Keratinocyte (primary cell): ENCODE results near the gene PSMD12. TPM values are rescaled to one million over a fixed set of nuclear protein-coding genes. Genes with fewer than 3 reads are reported as not detected.

ENCODE experiments used
- DNase-seq: peaks from one replicate; pipeline ENCODE4 v3.0.0-alpha.2; 2011; ENCODE audit warnings: low read depth, missing footprints, low spot score
- FAIRE-seq: peaks from 2 replicates; lab custom pipeline; 2011; peaks lifted over from hg19 to GRCh38; lab: Jason Lieb, UNC
- H2AFZ ChIP-seq: 2 replicates; pipeline ENCODE4 v1.6.0; 2012; ENCODE audit warnings: low read length, control low read depth, inconsistent platforms; ENCODE audit not compliant: control insufficient read depth
- H3K27ac ChIP-seq: 2 replicates; pipeline ENCODE4 v1.5.1; 2011; ENCODE audit warnings: low read length; ENCODE audit not compliant: control insufficient read depth, insufficient read depth
- H3K27me3 ChIP-seq: 3 replicates; pipeline ENCODE4 v1.6.0; 2011; ENCODE audit warnings: low read length; ENCODE audit not compliant: control insufficient read depth, insufficient read depth; ENCODE audit errors: extremely low read depth
- H3K36me3 ChIP-seq, 2 experiments: 2 replicates in 1 of 2; 3 replicates in 1 of 2; pipeline ENCODE4 v1.5.1; 2011; ENCODE audit warnings: low read length in 2 of 2, mild to moderate bottlenecking in 1 of 2; ENCODE audit not compliant: control insufficient read depth in 2 of 2, insufficient read depth in 2 of 2; ENCODE audit errors: extremely low read depth in 1 of 2
- H3K4me1 ChIP-seq: 3 replicates; pipeline ENCODE4 v1.5.1; 2011; ENCODE audit warnings: low read length; ENCODE audit not compliant: control insufficient read depth, insufficient read depth; ENCODE audit errors: extremely low read depth
- H3K4me2 ChIP-seq: 3 replicates; pipeline ENCODE4 v1.6.0; 2011; ENCODE audit warnings: low read depth, low read length; ENCODE audit not compliant: control insufficient read depth, insufficient read depth; ENCODE audit errors: extremely low read depth
- H3K4me3 ChIP-seq, 3 experiments: fragments of 200-600 bp in 1 of 3; sonication (generic) in 1 of 3; 2 replicates in 2 of 3; 3 replicates in 1 of 3; pipeline ENCODE4 v1.5.1; 2011 to 2016; ENCODE audit warnings: low read length in 3 of 3, mild to moderate bottlenecking in 3 of 3, control low read depth in 2 of 3, inconsistent platforms in 1 of 3, low read depth in 1 of 3, mixed read lengths in 1 of 3, mixed run types in 1 of 3, moderate library complexity in 1 of 3; ENCODE audit not compliant: control insufficient read depth in 2 of 3, insufficient read depth in 2 of 3; ENCODE audit errors: extremely low read depth in 1 of 3
- H3K79me2 ChIP-seq: 2 replicates; pipeline ENCODE4 v1.6.0; 2012; ENCODE audit warnings: low read length; ENCODE audit not compliant: control insufficient read depth, insufficient read depth
- H3K9ac ChIP-seq: 3 replicates; pipeline ENCODE4 v1.6.0; 2011; ENCODE audit warnings: low read length; ENCODE audit not compliant: control insufficient read depth, insufficient read depth; ENCODE audit errors: extremely low read depth
- H3K9me1 ChIP-seq: 3 replicates; pipeline ENCODE4 v1.6.0; 2011; ENCODE audit warnings: low read length; ENCODE audit not compliant: control insufficient read depth, insufficient read depth; ENCODE audit errors: extremely low read depth
- H3K9me3 ChIP-seq: 2 replicates; pipeline ENCODE4 v1.5.1; 2012; ENCODE audit warnings: low read depth, low read length; ENCODE audit not compliant: control insufficient read depth
- H4K20me1 ChIP-seq: 3 replicates; pipeline ENCODE4 v1.6.0; 2011; ENCODE audit warnings: low read length; ENCODE audit not compliant: control insufficient read depth, insufficient read depth; ENCODE audit errors: extremely low read depth
- EZH2 ChIP-seq: IDR thresholded peaks from one replicate; pipeline ENCODE4 v1.6.1; 2012; ENCODE audit warnings: inconsistent platforms, mild to moderate bottlenecking, low read length, moderate library complexity
- dilution Hi-C: fragments of 300-500 bp; cut with MboI; formaldehyde crosslinking; loops from one replicate; pipeline ENCODE4 v1.7.0; 2020; ENCODE audit warnings: low sequenced_read_pairs; ENCODE audit not compliant: extremely low pct_ligation_motif_present
- polyA plus RNA-seq, 5 experiments: library from polyadenylated mRNA; depleted of rRNA in 3 of 5; stranded (reverse) in 3 of 5; stranded (forward) in 1 of 5; unstranded in 1 of 5; fragments of >200 nt; gene quantifications; 1 replicate in 1 of 5; 2 replicates in 3 of 5; 3 replicates in 1 of 5; pipeline versions ENCODE4 v1.2.1 to v1.2.3, GENCODE V29; 2011 to 2012; ENCODE audit warnings: missing spikeins in 2 of 5, low read depth in 1 of 5, low replicate concordance in 1 of 5
- TF ChIP-seq, protein P1 (sequence below), 3 experiments: IDR thresholded peaks in 1 of 3; conservative IDR thresholded peaks in 1 of 3; optimal IDR thresholded peaks in 1 of 3; 2 replicates in 2 of 3; 3 replicates in 1 of 3; pipeline versions ENCODE3 to v1.5.1; 2011; ENCODE audit warnings: low read length in 3 of 3, mild to moderate bottlenecking in 3 of 3, moderate library complexity in 2 of 3, control low read depth in 1 of 3, inconsistent platforms in 1 of 3; ENCODE audit not compliant: insufficient read depth in 2 of 3; ENCODE audit errors: extremely low read depth in 1 of 3

The PSMD12 gene
- polyA plus RNA-seq, 1 donor (not counting 4 experiments of a cell fraction or from before 2014, with no cell fraction given), result 68.4 TPM

DNA sequence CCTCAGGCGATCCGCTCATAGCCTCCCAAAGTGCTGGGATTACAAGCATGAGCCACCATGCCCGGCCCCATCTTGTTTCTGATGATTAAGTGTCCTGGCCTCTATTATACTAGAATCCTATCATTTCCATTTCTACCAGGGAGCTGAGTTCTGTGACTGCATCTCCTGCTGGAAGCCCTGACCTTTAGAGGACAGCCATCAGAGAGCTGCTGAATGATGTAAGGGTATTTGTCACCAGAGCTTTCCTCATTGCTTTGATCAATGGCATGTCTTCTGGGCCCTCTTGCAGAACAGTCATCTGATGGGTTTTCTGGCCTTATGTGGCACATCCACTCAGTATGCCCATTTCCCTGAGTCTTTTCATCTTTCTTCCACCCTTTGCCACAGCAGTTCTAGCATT is 39.9 kb downstream of the PSMD12 start:
- no peaks in the 10 kb centered on the region for H3K79me2 ChIP-seq
- no peaks in the 10 kb centered on the region for H3K9me3 ChIP-seq
- H3K27ac ChIP-seq, result no peak overlapping the region
- no peak overlapping the region for H3K4me3 ChIP-seq
- no peaks in the 10 kb centered on the region for H4K20me1 ChIP-seq
- FAIRE-seq, result no peak
- no peaks in the 10 kb centered on the region for H3K27me3 ChIP-seq
- no peak overlapping the region for H3K9ac ChIP-seq
- H3K9me1 ChIP-seq, result no peaks in the 10 kb centered on the region
- no peak overlapping the region for H3K4me2 ChIP-seq
- DNase-seq, result no peak
- dilution Hi-C loops, result no loop called here
- H2AFZ ChIP-seq, result no peak overlapping the region
- no peak for TF ChIP-seq EZH2
- TF ChIP-seq, protein P1, sequence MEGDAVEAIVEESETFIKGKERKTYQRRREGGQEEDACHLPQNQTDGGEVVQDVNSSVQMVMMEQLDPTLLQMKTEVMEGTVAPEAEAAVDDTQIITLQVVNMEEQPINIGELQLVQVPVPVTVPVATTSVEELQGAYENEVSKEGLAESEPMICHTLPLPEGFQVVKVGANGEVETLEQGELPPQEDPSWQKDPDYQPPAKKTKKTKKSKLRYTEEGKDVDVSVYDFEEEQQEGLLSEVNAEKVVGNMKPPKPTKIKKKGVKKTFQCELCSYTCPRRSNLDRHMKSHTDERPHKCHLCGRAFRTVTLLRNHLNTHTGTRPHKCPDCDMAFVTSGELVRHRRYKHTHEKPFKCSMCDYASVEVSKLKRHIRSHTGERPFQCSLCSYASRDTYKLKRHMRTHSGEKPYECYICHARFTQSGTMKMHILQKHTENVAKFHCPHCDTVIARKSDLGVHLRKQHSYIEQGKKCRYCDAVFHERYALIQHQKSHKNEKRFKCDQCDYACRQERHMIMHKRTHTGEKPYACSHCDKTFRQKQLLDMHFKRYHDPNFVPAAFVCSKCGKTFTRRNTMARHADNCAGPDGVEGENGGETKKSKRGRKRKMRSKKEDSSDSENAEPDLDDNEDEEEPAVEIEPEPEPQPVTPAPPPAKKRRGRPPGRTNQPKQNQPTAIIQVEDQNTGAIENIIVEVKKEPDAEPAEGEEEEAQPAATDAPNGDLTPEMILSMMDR (optimal IDR thresholded peaks at IDR 0.05 in 1 of 3, IDR thresholded peaks at IDR 0.05 in 1 of 3, conservative IDR thresholded peaks at IDR 0.05 in 1 of 3; ENCODE audit: extremely low read depth in 1 of 3, insufficient read depth in 2 of 3, low read length in 3 of 3), result no peak
- H3K36me3 ChIP-seq, result no peaks in the 10 kb centered on the region
- H3K4me1 ChIP-seq, result no peaks in the 10 kb centered on the region

- no peak for FAIRE-seq
- H3K27ac ChIP-seq, result no peak overlapping the region
- dilution Hi-C loops, result no loop called here
Observed at GRCh38 chr17:67324330-67324729, 42.0 kb downstream of the PSMD12 start.

More at GRCh38 chr17:67324330-67324729, 42.0 kb downstream of the PSMD12 start:
- H3K36me3 ChIP-seq, result no peaks in the 10 kb centered on the region
- no peak for DNase-seq
- TF ChIP-seq, protein P1 (optimal IDR thresholded peaks at IDR 0.05 in 1 of 3, IDR thresholded peaks at IDR 0.05 in 1 of 3, conservative IDR thresholded peaks at IDR 0.05 in 1 of 3; ENCODE audit: extremely low read depth in 1 of 3, insufficient read depth in 2 of 3, low read length in 3 of 3), result no peak
- TF ChIP-seq EZH2, result no peak
- H3K4me3 ChIP-seq, result no peak overlapping the region
- H2AFZ ChIP-seq, result no peak overlapping the region
- H3K4me2 ChIP-seq, result no peak overlapping the region
- no peak overlapping the region for H3K9ac ChIP-seq
- no peaks in the 10 kb centered on the region for H3K27me3 ChIP-seq
- H3K79me2 ChIP-seq, result no peaks in the 10 kb centered on the region
- no peaks in the 10 kb centered on the region for H4K20me1 ChIP-seq
- no peaks in the 10 kb centered on the region for H3K9me3 ChIP-seq
- no peaks in the 10 kb centered on the region for H3K9me1 ChIP-seq
- H3K4me1 ChIP-seq, result no peaks in the 10 kb centered on the region
